ENCODE results near the gene SETMAR.

DNA sequence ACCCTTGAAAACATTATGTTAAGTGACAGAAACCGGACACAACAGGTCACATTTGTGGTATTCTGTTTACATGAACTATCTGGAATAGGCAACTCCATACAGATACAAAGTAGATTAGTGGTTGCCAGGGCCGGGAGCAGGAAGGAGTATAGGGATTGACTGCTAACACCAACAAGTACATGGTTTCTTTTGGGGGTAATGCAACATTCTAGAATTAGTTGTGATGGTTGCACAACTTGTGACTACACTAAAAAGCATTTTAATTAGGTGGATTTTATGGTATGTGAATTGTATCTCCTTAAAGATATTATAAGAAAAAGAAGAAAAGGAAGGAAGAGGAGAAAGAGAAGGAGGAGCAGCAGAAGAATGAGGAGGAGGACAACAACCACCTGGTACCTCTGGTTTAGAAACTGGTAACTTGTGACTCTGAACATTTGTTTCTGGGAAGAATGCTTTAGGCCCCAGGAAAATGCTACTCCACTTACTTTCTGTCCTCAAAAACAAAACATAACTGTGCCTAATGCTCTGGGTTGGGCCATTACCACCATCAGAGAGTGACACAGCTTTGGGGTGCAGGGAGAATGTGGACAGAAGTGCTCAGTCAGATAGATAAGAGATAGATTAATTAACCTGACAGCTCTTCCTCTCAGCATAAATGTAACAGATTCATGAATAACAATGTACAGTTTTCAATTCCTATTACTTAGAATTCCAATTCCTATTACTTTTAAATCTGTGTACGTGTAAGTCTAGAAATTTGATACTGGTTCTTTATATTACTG, 20.3 kb downstream of the SETMAR start:
- TF ChIP-seq CTCF (IDR thresholded peaks at IDR 0.05), result no peak
- no peak for TF ChIP-seq EZH2 (IDR thresholded peaks at IDR 0.05; ENCODE audit: borderline replicate concordance, insufficient read depth, low read depth, low read length, poor library complexity, severe bottlenecking)
